IPS-NIHi7 (cell line): ENCODE results near the gene SERPINA6.
"Not testable (repeated sequence)": the region's sequence is repeated elsewhere in the genome, so short reads cannot be mapped to it uniquely, and the experiment has no call there.

ENCODE experiments used
- DNase-seq: peaks from one replicate; pipeline ENCODE4 v3.0.0; 2012; ENCODE audit warnings: mixed read lengths; ENCODE audit errors: extremely low spot score

Gene SERPINA6

DNA sequence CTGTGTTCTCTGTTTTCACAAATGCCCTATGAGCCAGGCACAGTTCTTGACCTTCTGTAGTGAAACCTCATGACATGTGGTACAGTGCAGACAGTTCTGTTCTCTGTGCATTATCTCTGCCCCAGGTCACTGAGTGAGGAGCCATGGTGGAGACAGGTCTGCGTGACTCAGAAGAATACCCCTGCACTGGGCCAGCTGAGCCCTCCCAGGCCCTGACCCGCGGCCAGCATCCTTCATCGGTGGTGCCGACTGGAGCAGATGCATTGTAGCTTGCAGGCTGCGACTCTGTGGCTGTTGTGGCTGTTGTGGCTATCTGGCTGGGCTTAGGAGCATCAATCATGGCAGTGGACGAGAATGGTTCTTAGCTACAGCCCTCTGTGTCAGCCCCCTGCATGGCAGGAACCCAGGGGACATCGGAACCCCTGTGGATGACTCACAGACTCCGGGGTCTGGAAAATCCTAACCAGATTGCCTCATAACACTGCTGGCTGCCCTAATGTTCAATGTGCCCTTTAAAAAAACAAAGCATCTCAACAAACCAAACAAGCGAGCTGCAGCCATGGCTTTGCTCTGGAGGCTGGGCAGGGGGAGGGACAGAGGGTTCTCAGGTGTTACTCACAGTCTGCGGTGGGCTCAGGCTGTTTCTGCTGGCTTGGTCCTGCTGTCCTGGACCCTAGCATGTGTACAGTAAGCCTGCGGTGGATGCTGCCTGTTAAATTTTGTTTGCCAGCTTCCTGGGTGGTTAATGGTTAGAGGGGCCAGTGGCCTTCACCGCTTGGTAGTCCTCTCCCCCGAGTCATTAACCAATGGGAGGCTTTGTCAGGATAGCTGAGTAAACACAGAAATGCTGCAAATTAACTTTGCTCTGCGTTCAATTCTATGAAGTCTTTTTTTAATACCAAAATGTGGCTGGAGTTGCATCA lies at the start of gene SERPINA6:
Gene SERPINA6, minus strand, starts transcription at position 689 of the 923 bp plus-strand sequence. CDS start 8,688 bp downstream, outside the sequence.
- no peak for DNase-seq

DNA sequence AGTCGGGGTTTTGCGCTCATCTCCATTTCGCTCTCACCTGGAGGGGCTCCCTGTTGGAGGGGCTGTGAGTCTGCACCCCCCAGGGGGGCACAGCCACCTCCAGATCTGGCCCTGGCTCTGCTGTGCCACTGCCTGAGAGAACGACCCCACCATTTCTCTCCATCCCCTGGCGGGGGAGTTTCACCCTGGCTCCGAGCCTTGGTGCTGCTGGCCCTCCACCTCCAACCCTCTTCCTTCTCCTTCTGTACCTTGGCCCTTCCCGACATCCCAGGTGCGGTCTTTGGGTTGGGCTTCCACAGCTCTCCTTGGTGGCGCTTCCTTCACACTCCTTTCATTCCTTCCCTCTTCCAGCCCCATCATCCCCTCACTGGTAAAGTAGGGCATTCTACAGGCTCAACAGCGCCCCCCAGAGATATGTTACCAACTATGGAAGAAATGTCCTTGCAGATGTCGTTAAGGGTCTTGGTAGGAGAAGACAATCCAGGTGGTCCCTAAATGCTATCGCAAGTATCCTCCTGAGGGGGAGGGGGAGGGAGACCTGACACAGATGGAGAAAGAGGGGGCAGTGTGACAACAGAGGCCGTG lies 49.0 kb upstream of the SERPINA6 start:
- DNase-seq: peak; percentile 61

DNA sequence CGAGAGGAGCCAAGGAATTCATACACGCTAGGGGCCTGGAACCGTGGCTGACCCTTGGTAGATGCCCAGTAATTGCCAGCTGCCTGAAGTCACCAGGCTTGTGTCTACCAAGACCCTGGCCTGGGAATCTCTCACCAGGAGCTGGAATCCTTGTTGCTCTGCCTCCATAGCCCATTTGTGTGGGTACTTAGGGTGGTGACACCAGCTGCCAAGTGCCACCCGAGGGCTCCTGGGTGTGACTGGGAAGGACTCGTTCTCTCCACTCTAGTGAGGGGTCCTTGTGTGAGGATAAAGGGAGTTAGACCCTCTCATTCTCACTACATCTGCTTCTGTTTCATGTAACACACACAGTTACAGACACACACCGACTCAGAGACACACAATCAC lies 47.4 kb upstream of the SERPINA6 start:
- DNase-seq: no peak

DNA sequence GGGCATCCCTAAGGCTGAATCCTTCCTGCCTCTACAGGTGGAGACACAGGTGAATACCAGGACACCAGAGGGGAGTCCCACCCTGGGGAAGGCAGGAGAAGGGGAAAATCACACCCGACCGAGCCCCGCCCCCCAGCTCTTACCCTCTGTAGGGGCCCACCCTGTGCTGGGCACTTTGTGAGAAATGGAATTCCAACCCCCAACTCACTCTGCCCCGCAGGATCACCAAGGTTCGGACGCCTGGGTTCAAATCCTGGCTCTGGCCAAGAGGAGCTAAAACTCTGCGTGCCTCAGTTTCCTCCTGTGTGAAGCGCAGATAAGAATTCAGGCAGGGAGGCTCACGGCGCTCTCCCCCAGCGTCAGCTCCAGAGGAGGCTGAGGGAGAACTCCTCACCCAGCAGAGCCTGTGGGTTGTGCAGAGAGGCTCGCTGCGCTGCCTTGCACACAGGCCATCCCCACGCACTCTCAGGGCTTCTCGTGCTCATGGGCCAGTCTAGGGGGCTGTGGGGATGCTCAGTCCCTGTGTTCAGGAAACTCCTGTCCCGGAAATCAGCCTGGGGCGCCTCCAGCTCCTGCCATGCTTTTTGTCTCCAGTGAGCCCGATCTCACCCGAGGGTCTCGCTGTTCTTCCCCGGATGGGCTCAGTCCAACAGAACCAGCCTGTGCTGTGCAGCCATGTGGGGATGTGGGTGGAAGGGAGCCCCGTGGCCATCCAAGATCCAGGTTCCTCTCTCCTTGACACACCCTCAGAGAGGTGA lies 46.8 kb upstream of the SERPINA6 start:
- DNase-seq: not testable (repeated sequence)

- no peak for DNase-seq
Measured at GRCh38 chr14:94368956-94369355, 45.8 kb upstream of the SERPINA6 start.

- DNase-seq: no peak
Measured at GRCh38 chr14:94368243-94368590, 45.1 kb upstream of the SERPINA6 start.

DNA sequence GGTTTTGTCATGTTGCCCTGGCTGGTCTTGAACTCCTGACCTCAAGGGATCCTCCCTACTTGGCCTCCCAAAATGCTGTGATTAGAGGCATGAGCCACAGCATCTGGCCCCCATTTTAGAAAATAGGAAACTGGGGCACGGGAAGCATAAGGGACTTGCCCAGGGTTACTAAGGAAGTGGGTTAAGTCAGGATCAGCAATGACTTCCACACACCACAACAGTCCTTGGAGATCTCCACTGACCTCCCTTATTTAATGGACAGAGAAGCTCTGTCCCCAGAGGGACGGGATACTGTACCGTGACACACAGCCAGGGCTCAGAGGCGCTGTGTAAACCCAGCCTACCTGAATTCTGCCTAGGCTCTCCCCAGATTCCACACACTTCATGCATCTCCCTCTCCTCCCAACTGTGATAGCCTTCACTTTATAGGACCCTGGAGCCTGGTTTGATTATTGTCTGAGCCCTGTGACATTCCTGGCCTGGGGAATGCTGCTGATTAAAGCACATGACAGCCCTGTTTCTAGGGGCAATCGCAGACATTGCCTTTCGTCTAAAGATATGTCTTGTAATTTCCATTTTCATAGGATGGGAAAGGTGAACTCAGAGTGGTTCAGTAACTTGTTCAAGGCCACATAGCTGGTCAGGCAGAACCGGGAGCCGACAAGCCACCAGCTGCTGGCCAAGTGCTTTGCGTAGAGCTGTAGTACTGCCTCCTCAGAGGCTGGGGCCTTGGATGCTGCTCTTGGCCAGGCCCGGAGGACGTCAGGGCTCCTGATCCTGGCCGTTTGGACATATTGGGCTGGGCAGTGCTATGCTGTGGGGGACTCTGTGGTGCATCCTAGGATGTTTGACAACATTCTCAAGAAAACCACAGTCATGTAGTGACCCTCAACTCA lies 44.5 kb upstream of the SERPINA6 start:
- DNase-seq: no peak

DNA sequence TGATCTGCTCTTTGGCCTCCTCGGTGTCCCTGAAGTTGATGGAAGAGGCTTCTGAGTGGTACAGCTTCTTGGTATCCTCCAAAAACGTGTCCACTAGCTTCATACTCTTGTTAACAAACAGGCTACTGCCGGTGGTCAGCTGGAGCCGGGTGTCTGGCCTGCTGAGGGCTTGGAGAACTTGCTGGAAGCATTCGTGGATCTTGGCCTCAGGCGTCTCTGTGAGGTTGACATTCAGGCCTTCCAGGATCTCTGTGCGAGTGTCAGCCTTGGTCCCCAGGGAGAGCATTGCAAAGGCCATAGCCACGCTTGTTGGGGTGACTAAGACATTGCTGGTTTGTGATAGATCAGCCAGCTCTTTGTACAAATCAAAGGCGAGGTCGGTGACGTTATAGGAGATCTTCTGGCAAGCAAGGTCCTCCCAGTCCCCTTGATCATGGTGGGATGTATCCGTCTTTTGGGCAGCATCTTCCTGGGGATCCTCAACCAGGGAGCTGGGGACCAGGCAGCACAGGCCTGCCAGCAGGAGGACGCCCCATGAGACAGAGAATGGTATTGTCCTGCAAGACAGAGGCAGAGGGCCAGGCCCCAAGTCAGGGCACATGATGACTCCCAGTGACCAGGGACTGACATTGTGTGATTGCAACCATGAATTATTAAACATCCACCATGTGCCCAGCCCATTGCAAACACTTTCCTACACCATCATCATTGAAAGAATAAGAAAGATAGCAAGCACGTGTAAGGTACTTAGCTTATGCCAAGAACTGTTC lies 43.2 kb upstream of the SERPINA6 start, which contains the start of gene SERPINA2:
Gene SERPINA2, minus strand, starts transcription at position 553 of the 770 bp plus-strand sequence.
- no peak for DNase-seq

GRCh38 chr14:94365624-94366023 lies 42.5 kb upstream of the SERPINA6 start:
- no peak for DNase-seq

DNA sequence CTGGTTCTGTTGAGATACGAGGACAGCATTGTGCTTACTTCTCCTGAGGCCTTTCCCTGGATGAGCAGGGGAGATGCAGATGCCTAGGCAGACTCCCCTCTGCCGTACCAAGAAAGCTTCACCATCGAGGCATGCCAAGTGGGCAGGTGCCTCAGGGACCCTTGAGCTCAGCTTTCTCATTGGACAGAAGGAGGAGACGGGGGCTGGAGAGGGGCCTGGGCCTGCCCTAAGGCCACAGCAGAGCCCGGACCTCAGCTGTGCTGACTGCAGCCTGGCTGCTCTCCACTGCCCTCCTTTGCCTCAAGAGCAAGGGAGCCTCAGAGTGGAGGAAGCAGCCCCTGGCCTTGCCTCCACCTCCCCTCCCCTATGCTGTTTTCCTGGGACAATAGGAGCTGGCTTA lies 41.8 kb upstream of the SERPINA6 start:
- no peak for DNase-seq

DNA sequence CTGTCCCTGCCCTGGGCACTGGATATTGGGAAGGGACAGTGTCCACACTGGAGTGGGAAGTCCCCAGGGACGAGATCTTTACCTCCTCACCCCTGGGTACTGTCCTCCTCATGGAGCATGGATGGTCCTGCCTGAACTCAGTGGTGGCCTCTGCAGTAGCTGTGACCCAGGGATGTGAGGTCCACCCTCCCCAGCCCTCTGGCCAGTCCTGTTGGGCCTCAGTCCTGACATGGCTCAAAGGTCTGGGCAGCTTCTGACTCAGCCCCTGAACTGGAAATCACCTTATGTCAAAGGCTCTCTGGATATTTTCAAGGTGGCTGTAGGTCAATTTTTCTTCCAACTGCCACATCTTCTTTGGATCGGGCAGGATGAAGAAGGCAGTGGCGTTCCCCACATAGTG lies 40.9 kb upstream of the SERPINA6 start:
- DNase-seq: no peak

- no peak for DNase-seq
Measured at GRCh38 chr14:94363151-94363624, 40.1 kb upstream of the SERPINA6 start.

GRCh38 chr14:94362614-94363133 lies 39.5 kb upstream of the SERPINA6 start:
- DNase-seq: no peak

- DNase-seq: no peak
Measured at GRCh38 chr14:94361682-94362081, 38.5 kb upstream of the SERPINA6 start.

- DNase-seq: no peak
Measured at GRCh38 chr14:94360945-94361565, 37.9 kb upstream of the SERPINA6 start.

- DNase-seq: no peak
Measured at GRCh38 chr14:94357166-94357565, 34.0 kb upstream of the SERPINA6 start.

DNA sequence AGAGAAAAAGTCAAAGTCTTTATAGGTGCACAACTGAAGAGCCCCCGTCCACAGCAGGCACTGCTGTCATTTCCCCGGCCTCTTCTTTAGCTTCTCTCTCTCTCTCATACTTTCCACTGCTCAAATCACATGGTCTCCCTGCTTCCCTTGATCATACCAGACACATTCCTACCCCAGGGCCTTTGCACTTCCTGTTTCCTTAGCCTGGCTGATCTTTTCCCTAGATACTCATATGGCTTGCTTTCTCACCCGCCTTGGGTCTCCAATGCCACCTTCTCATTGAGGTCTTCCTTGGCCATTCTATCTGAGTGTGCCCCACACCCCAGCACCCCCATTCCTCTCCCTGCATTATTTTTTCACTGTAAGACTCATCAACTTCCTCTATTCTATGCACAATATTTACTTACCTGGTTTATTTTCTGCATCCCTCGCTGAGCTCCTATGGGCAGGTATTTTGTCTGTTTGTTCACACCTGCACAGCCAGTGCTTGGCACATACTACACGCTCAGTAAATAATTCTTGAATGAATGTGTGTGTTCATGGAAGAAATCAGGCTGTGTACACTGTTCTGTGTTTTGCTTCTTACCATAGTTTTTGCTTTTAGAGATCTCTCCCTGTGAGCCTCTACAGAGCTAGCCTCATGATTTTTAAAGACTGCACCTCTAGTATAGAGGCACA lies 33.4 kb upstream of the SERPINA6 start:
- DNase-seq: no peak

- peak; percentile 62 for DNase-seq
Measured at GRCh38 chr14:94355191-94355794, 32.2 kb upstream of the SERPINA6 start.
